Measurements from ENCODE around the gene CLEC11A. TPM values are rescaled to one million over a fixed set of nuclear protein-coding genes. Genes with fewer than 3 reads are reported as not detected.

Gene CLEC11A
- total and polyA plus RNA-seq, 9 of the 15 experiments (the other 6 are each of a cell fraction or from before 2014, with no cell fraction given), result 0.39 to 43.9 (median 3.4) TPM

- TF ChIP-seq HOXB6 (CRISPR knock-in tag; IDR thresholded peaks at IDR 0.05; ENCODE audit: borderline replicate concordance), result no peak
- TF ChIP-seq MYBL2 (IDR thresholded peaks at IDR 0.05; ENCODE audit: low read depth), result peak; percentile 46; the same call in 1 of the 2 replicates
- no peak for TF ChIP-seq MYBL2 (CRISPR knock-in tag; IDR thresholded peaks at IDR 0.05; ENCODE audit: borderline replicate concordance)
- no peak for TF ChIP-seq SMARCA4 (IDR thresholded peaks at IDR 0.05)
- TF ChIP-seq, protein P1, sequence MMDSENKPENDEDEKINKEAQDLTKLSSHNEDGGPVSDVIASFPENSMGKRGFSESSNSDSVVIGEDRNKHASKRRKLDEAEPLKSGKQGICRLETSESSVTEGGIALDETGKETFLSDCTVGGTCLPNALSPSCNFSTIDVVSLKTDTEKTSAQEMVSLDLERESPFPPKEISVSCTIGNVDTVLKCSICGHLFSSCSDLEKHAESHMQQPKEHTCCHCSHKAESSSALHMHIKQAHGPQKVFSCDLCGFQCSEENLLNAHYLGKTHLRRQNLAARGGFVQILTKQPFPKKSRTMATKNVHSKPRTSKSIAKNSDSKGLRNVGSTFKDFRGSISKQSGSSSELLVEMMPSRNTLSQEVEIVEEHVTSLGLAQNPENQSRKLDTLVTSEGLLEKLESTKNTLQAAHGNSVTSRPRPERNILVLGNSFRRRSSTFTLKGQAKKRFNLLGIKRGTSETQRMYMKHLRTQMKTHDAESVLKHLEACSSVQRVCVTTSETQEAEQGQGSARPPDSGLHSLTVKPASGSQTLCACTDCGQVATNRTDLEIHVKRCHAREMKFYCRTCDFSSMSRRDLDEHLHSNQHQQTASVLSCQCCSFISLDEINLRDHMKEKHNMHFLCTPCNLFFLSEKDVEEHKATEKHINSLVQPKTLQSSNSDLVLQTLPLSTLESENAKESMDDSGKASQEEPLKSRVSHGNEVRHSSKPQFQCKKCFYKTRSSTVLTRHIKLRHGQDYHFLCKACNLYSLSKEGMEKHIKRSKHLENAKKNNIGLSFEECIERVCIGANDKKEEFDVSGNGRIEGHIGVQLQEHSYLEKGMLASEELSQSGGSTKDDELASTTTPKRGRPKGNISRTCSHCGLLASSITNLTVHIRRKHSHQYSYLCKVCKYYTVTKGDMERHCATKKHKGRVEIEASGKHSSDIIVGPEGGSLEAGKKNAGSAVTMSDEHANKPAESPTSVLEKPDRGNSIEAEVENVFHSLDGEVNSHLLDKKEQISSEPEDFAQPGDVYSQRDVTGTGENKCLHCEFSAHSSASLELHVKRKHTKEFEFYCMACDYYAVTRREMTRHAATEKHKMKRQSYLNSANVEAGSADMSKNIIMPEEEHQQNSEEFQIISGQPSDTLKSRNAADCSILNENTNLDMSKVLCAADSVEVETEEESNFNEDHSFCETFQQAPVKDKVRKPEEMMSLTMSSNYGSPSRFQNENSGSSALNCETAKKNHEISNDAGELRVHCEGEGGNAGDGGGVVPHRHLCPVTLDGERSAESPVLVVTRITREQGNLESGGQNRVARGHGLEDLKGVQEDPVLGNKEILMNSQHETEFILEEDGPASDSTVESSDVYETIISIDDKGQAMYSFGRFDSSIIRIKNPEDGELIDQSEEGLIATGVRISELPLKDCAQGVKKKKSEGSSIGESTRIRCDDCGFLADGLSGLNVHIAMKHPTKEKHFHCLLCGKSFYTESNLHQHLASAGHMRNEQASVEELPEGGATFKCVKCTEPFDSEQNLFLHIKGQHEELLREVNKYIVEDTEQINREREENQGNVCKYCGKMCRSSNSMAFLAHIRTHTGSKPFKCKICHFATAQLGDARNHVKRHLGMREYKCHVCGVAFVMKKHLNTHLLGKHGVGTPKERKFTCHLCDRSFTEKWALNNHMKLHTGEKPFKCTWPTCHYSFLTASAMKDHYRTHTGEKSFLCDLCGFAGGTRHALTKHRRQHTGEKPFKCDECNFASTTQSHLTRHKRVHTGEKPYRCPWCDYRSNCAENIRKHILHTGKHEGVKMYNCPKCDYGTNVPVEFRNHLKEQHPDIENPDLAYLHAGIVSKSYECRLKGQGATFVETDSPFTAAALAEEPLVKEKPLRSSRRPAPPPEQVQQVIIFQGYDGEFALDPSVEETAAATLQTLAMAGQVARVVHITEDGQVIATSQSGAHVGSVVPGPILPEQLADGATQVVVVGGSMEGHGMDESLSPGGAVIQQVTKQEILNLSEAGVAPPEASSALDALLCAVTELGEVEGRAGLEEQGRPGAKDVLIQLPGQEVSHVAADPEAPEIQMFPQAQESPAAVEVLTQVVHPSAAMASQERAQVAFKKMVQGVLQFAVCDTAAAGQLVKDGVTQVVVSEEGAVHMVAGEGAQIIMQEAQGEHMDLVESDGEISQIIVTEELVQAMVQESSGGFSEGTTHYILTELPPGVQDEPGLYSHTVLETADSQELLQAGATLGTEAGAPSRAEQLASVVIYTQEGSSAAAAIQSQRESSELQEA (IDR thresholded peaks at IDR 0.05; ENCODE audit: low read depth), result no peak
- no peak for TF ChIP-seq SNRNP70 (optimal IDR thresholded peaks at IDR 0.05; ENCODE audit: low read depth, low read length)
- no peak for TF ChIP-seq BCLAF1 (IDR thresholded peaks at IDR 0.05; ENCODE audit: borderline replicate concordance in 1 of 2, control insufficient read depth in 1 of 2, low read depth in 2 of 2, low read length in 1 of 2)
- no peak for TF ChIP-seq KLF16 (IDR thresholded peaks at IDR 0.05)
- TF ChIP-seq PHB2 (IDR thresholded peaks at IDR 0.05; ENCODE audit: low read depth), result peak; percentile 68
- no peak for TF ChIP-seq RAD51 (IDR thresholded peaks at IDR 0.05; ENCODE audit: borderline replicate concordance, low read depth)
- TF ChIP-seq POLR2G (IDR thresholded peaks at IDR 0.05; ENCODE audit: low read depth, low read length), result no peak
- peak; percentile 39; the same call in 1 of the 2 replicates for TF ChIP-seq CTBP1 (IDR thresholded peaks at IDR 0.05; ENCODE audit: borderline replicate concordance)
- TF ChIP-seq RBM34 (IDR thresholded peaks at IDR 0.05; ENCODE audit: borderline replicate concordance, insufficient read depth, low read length), result no peak
- TF ChIP-seq ZNF263 (CRISPR knock-in tag; IDR thresholded peaks at IDR 0.05; ENCODE audit: borderline replicate concordance), result peak; percentile 86
- 0 out of 2 replicates have a peak, but pooled peaks have one; percentile 32 for TF ChIP-seq ARID2 (IDR thresholded peaks at IDR 0.05)
- TF ChIP-seq MTA3 (IDR thresholded peaks at IDR 0.05; ENCODE audit: borderline replicate concordance), result peak; percentile 53; the same call in 1 of the 2 replicates
Measured at GRCh38 chr19:50679177-50680125, 43.7 kb upstream of the CLEC11A start (continued).
